Smooth muscle cell (in vitro differentiated cells): ENCODE data around the gene ANKS1A. TPM values are rescaled to one million over a fixed set of nuclear protein-coding genes. Genes with fewer than 3 reads are reported as not detected.
"Not testable (repeated sequence)": the region's sequence is repeated elsewhere in the genome, so short reads cannot be mapped to it uniquely, and the experiment has no call there.

Source experiments
- DNase-seq: peaks from one replicate; lab custom pipeline; 2025; ENCODE audit not compliant: unreplicated experiment; lab: John Stamatoyannopoulos, UW
- H2AFZ ChIP-seq: fragments of 200-600 bp; sonication (generic); 2 replicates; pipeline ENCODE4 v1.6.0; 2016; ENCODE audit warnings: antibody characterized with exemption, low read depth, mild to moderate bottlenecking
- H3F3A ChIP-seq: fragments of 200-600 bp; sonication (generic); 2 replicates; pipeline ENCODE4 v1.6.0; 2017; ENCODE audit warnings: antibody characterized with exemption, low read depth
- H3K27ac ChIP-seq: fragments of 200-600 bp; sonication (generic); 2 replicates; pipeline ENCODE4 v1.5.1; 2016; ENCODE audit warnings: low read depth, mild to moderate bottlenecking
- H3K27me3 ChIP-seq: fragments of 200-600 bp; sonication (generic); 2 replicates; pipeline ENCODE4 v1.6.1; 2016; ENCODE audit warnings: low read depth, mild to moderate bottlenecking
- H3K36me3 ChIP-seq: fragments of 200-600 bp; sonication (generic); 2 replicates; pipeline ENCODE4 v1.5.1; 2016; ENCODE audit warnings: low read depth
- H3K4me1 ChIP-seq: fragments of 200-600 bp; sonication (generic); 2 replicates; pipeline ENCODE4 v1.5.1; 2016; ENCODE audit warnings: low read depth
- H3K4me2 ChIP-seq: fragments of 200-600 bp; sonication (generic); 2 replicates; pipeline ENCODE4 v1.6.0; 2016; ENCODE audit warnings: mild to moderate bottlenecking
- H3K4me3 ChIP-seq: fragments of 200-600 bp; sonication (generic); 2 replicates; pipeline ENCODE4 v1.5.1; 2016; ENCODE audit warnings: mild to moderate bottlenecking
- H3K79me2 ChIP-seq: fragments of 200-600 bp; sonication (generic); 2 replicates; pipeline ENCODE4 v1.6.0; 2016; ENCODE audit warnings: low read depth, mild to moderate bottlenecking
- H3K9ac ChIP-seq: fragments of 200-600 bp; sonication (generic); 2 replicates; pipeline ENCODE4 v1.6.0; 2016; ENCODE audit warnings: low read depth
- H3K9me3 ChIP-seq: fragments of 200-600 bp; sonication (generic); replicated peaks from 2 replicates; pipeline ENCODE4 v1.5.1; 2016; ENCODE audit warnings: low read depth
- H4K20me1 ChIP-seq: fragments of 200-600 bp; sonication (generic); 2 replicates; pipeline ENCODE4 v1.6.0; 2016; ENCODE audit warnings: low read depth
- CTCF ChIP-seq: fragments of 200-600 bp; sonication (generic); IDR thresholded peaks from 2 replicates; pipeline ENCODE4 v1.5.1; 2017; ENCODE audit warnings: borderline replicate concordance, mild to moderate bottlenecking, antibody characterized with exemption; ENCODE audit not compliant: insufficient read depth, poor library complexity, severe bottlenecking
- whole genome bisulfite sequencing: methylation state at CpG from one replicate; pipeline ENCODE4 v1.1.7; 2016; ENCODE audit warnings: low lambda C conversion rate; 5-methylcytosine and 5-hydroxymethylcytosine counted together
- polyA plus RNA-seq: library from polyadenylated mRNA; unstranded; fragments of >200 nt; fragmentation: Nextera tagmentation; extraction: Ambion mirVana; gene quantifications from 2 replicates; pipeline ENCODE4 v1.2.1, GENCODE V29; 2016
- total RNA-seq: library from RNA; depleted of rRNA; stranded (reverse); fragments of >200 nt; gene quantifications from 2 replicates; pipeline ENCODE4 v1.2.3, GENCODE V29; 2014

ANKS1A gene
- total and polyA plus RNA-seq, 2 experiments from 2014 or later, result 28.9 to 39.2 TPM

- Histone ChIP-seq H3K4me3 (no peak overlapping the region), H3K4me2 (no peak overlapping the region), H3K9ac (no peak overlapping the region), H3K27me3 (no peaks in the 10 kb centered on the region), H3K4me1 (no peaks in the 10 kb centered on the region), H2AFZ (no peak overlapping the region), H3K9me3 (no peaks in the 10 kb centered on the region), H3K36me3 (no peaks in the 10 kb centered on the region), H3F3A (no peaks in the 10 kb centered on the region), H3K27ac (no peak overlapping the region), H4K20me1 (no peaks in the 10 kb centered on the region), H3K79me2 (no peaks in the 10 kb centered on the region)
- no peak for TF ChIP-seq CTCF
- WGBS, result 66% methylated on average over 3 of the region's 3 CpGs
- no peak for DNase-seq
Measured at GRCh38 chr6:35128496-35128895, 239.4 kb downstream of the ANKS1A start.

- no peak overlapping the region for H3K4me3 ChIP-seq
- TF ChIP-seq CTCF, result no peak
- H4K20me1 ChIP-seq, result no peaks in the 10 kb centered on the region
- H3K9me3 ChIP-seq, result no peaks in the 10 kb centered on the region
- H3F3A ChIP-seq, result no peaks in the 10 kb centered on the region
- H2AFZ ChIP-seq, result no peak overlapping the region
- H3K27ac ChIP-seq, result no peak overlapping the region
- no peaks in the 10 kb centered on the region for H3K36me3 ChIP-seq
- H3K79me2 ChIP-seq, result no peaks in the 10 kb centered on the region
- no peaks in the 10 kb centered on the region for H3K27me3 ChIP-seq
- no peak overlapping the region for H3K4me2 ChIP-seq
- H3K9ac ChIP-seq, result no peak overlapping the region
- DNase-seq, result no peak
- WGBS, result 80% methylated on average over 3 of the region's 4 CpGs
- no peaks in the 10 kb centered on the region for H3K4me1 ChIP-seq
Measured at GRCh38 chr6:35136185-35136584, 247.1 kb downstream of the ANKS1A start.

- not testable (repeated sequence) for H3F3A ChIP-seq, H3K9ac ChIP-seq, H2AFZ ChIP-seq, H3K4me2 ChIP-seq, H3K4me3 ChIP-seq, H3K27ac ChIP-seq, DNase-seq, H4K20me1 ChIP-seq, H3K36me3 ChIP-seq, H3K27me3 ChIP-seq, H3K9me3 ChIP-seq, H3K4me1 ChIP-seq, H3K79me2 ChIP-seq
- 91% methylated on average over 3 of the region's 3 CpGs for WGBS
Measured at GRCh38 chr6:35138191-35138590, 249.1 kb downstream of the ANKS1A start.

GRCh38 chr6:35139470-35139869 is 250.4 kb downstream of the ANKS1A start:
- Histone ChIP-seq H3K4me1 (no peaks in the 10 kb centered on the region), H3K36me3 (no peaks in the 10 kb centered on the region), H2AFZ (no peak overlapping the region), H3K9ac (no peak overlapping the region), H3F3A (no peaks in the 10 kb centered on the region), H3K9me3 (no peaks in the 10 kb centered on the region), H3K79me2 (no peaks in the 10 kb centered on the region), H3K4me3 (no peak overlapping the region), H3K27ac (no peak overlapping the region), H3K4me2 (no peak overlapping the region), H4K20me1 (no peaks in the 10 kb centered on the region), H3K27me3 (no peaks in the 10 kb centered on the region)
- WGBS, result 70% methylated on average over 2 of the region's 2 CpGs
- no peak for TF ChIP-seq CTCF
- DNase-seq, result no peak
